ENCODE measurements around the gene ZKSCAN3. TPM values are rescaled to one million over a fixed set of nuclear protein-coding genes. Genes with fewer than 3 reads are reported as not detected.

ZKSCAN3 gene
- total and polyA plus RNA-seq, 2 of the 8 experiments (the other 6 are each of a cell fraction or from before 2014, with no cell fraction given) = 2.7 to 9.8 TPM

DNA sequence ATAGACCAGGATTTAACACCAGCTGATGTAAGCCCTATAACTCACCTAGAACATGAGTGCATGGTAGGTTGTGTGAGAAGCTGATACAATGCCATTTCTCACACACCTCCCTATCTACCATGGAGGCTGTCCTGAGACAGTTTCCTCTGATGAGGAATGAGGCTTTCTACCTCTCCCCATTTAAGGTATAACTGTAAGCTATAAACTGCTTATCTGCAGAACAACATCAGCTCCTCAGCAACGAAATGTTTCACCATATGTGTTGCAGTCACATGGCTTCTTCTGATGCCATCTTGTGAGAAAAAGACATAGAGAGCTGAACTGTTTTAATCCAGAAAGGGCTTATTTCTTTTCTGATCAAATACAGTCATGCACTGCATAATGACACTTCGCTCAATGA lies 20.7 kb downstream of the ZKSCAN3 start:
- CTCF ChIA-PET (ENCODE audit: partially characterized antibody) = interaction anchor here (0.7 to 2.1 kb wide), 2 partner anchors 13 to 32 kb away, joined by 3 to 11 read pairs; no protein-coding TSS in a partner anchor
- POLR2A ChIA-PET (ENCODE audit: partially characterized antibody) = interaction anchor here (1.0 to 2.4 kb wide), 4 partner anchors 13 to 34 kb away, joined by 3 to 7 read pairs (median 6); partner anchors contain the start of gene ZSCAN31
- TF ChIP-seq SP4 (IDR thresholded peaks at IDR 0.05; ENCODE audit: low read length) = no peak
- no peak for TF ChIP-seq RXRA (IDR thresholded peaks at IDR 0.05; ENCODE audit: insufficient read depth, low read depth, low read length)
- no peak for TF ChIP-seq JUN (IDR thresholded peaks at IDR 0.05; ENCODE audit: low read depth, low read length)
- no peak for TF ChIP-seq SIN3A (conservative IDR thresholded peaks at IDR 0.05 in 1 of 2, IDR thresholded peaks at IDR 0.05 in 1 of 2; ENCODE audit: low read depth in 1 of 2, low read length in 2 of 2)
- no peak for TF ChIP-seq SIRT6 (IDR thresholded peaks at IDR 0.05; ENCODE audit: low read length)
- no peak for TF ChIP-seq CBX8 (IDR thresholded peaks at IDR 0.05; ENCODE audit: borderline replicate concordance, low read depth, low read length)
- no peak for TF ChIP-seq GTF2F1 (IDR thresholded peaks at IDR 0.05; ENCODE audit: borderline replicate concordance, low read depth, low read length)
- TF ChIP-seq CTBP2 (IDR thresholded peaks at IDR 0.05; ENCODE audit: borderline replicate concordance, insufficient read depth, insufficient read length, low read length) = no peak
- no peak for TF ChIP-seq MAFK (IDR thresholded peaks at IDR 0.05; ENCODE audit: low read depth, low read length)
- no peak for TF ChIP-seq CBX5 (IDR thresholded peaks at IDR 0.05; ENCODE audit: low read depth, low read length)
- TF ChIP-seq CREB1 (IDR thresholded peaks at IDR 0.05) = no peak
- no peak for TF ChIP-seq SRF (IDR thresholded peaks at IDR 0.05; ENCODE audit: low read depth, low read length)
- no peak for TF ChIP-seq KDM1A (IDR thresholded peaks at IDR 0.05; ENCODE audit: borderline replicate concordance, low read length)
- TF ChIP-seq, protein P1, sequence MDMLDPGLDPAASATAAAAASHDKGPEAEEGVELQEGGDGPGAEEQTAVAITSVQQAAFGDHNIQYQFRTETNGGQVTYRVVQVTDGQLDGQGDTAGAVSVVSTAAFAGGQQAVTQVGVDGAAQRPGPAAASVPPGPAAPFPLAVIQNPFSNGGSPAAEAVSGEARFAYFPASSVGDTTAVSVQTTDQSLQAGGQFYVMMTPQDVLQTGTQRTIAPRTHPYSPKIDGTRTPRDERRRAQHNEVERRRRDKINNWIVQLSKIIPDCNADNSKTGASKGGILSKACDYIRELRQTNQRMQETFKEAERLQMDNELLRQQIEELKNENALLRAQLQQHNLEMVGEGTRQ (IDR thresholded peaks at IDR 0.05; ENCODE audit: low read length) = no peak

More for the DNA sequence above, 20.7 kb downstream of the ZKSCAN3 start:
- H3K9ac ChIP-seq (replicated peaks in 1 of 4; ENCODE audit: extremely low read depth in 1 of 4, low read depth in 3 of 4, low read length in 3 of 4) = no peak overlapping the region
- H4K20me1 ChIP-seq (replicated peaks in 1 of 2; ENCODE audit: control insufficient read depth in 1 of 2, insufficient read depth in 2 of 2, low read length in 2 of 2) = no peaks in the 10 kb centered on the region
- FAIRE-seq (no peak), DNase-seq (ENCODE audit: low read depth in 1 of 2, low spot score in 2 of 2) (no peak)
- no peak overlapping the region for H2BK15ac ChIP-seq (ENCODE audit: low read length)
- no peak overlapping the region for H3K4me2 ChIP-seq (ENCODE audit: insufficient read depth in 1 of 2, low read depth in 2 of 2, low read length in 2 of 2)
- H4K8ac ChIP-seq (ENCODE audit: extremely low read depth, insufficient read depth, low read length) = no peak overlapping the region
- 89% methylated on average over 2 of the region's 2 CpGs; no CpG with 5 or more reads in 1 of the 2 experiments for WGBS, 2 experiments (ENCODE audit: extremely low coverage in 1 of 2, insufficient coverage in 1 of 2, insufficient read length in 1 of 2, insufficient replicate concordance in 2 of 2, low coverage in 1 of 2, low lambda C conversion rate in 2 of 2, missing lambda C conversion rate in 1 of 2)
- H3K4me1 ChIP-seq (replicated peaks in 1 of 4; ENCODE audit: control insufficient read depth in 3 of 4, insufficient read depth in 4 of 4, low read length in 3 of 4) = no peaks in the 10 kb centered on the region
- no peaks in the 10 kb centered on the region for H3K23me2 ChIP-seq (ENCODE audit: low read depth, low read length)
- H3K56ac ChIP-seq (replicated peaks; ENCODE audit: insufficient read length, low read depth, low read length) = no peak overlapping the region
- H3K14ac ChIP-seq (ENCODE audit: insufficient read length) = no peak overlapping the region
- H3K27ac ChIP-seq (ENCODE audit: low read depth, low read length) = no peak overlapping the region
- H3K4me3 ChIP-seq (ENCODE audit: extremely low read depth in 1 of 4, insufficient read depth in 2 of 4, low read depth in 3 of 4, low read length in 4 of 4) = no peak overlapping the region
- H3K79me2 ChIP-seq (ENCODE audit: control insufficient read depth in 1 of 2, insufficient read depth in 2 of 2, low read length in 2 of 2) = no peaks in the 10 kb centered on the region
- H2AK5ac ChIP-seq (ENCODE audit: low read depth, low read length) = no peak overlapping the region
- H4K5ac ChIP-seq (ENCODE audit: insufficient read length, low read depth, low read length) = no peak overlapping the region
- H3K9me3 ChIP-seq (ENCODE audit: insufficient read depth in 2 of 2, low read depth in 1 of 2, low read length in 1 of 2) = no peaks in the 10 kb centered on the region
- no peak overlapping the region for H2BK5ac ChIP-seq (ENCODE audit: low read depth, low read length)
- H3K27me3 ChIP-seq (replicated peaks in 1 of 4; ENCODE audit: control insufficient read depth in 3 of 4, extremely low read depth in 1 of 4, insufficient read depth in 3 of 4, low read length in 3 of 4) = no peaks in the 10 kb centered on the region
- no peak overlapping the region for H2BK120ac ChIP-seq (replicated peaks; ENCODE audit: low read depth, low read length)
- H3K23ac ChIP-seq (ENCODE audit: insufficient read length) = no peak overlapping the region
- no peak overlapping the region for H2AFZ ChIP-seq (ENCODE audit: low read length)
- H4K91ac ChIP-seq (replicated peaks; ENCODE audit: insufficient read length, low read length) = no peak overlapping the region
- H2BK12ac ChIP-seq (ENCODE audit: low read depth, low read length) = no peak overlapping the region
- no peaks in the 10 kb centered on the region for H3K79me1 ChIP-seq (ENCODE audit: low read depth, low read length)
- no peak overlapping the region for H2BK20ac ChIP-seq (ENCODE audit: low read length)
- H3K4ac ChIP-seq (replicated peaks; ENCODE audit: insufficient read length, low read depth, low read length) = no peak overlapping the region
- no peak overlapping the region for H3K18ac ChIP-seq (ENCODE audit: extremely low read depth, low read length)
- peaks cover 4 to 10% (median 8%) of the 10 kb centered on the region in 4 experiments; a peak in 5 of 8 replicates for H3K36me3 ChIP-seq (ENCODE audit: control insufficient read depth in 2 of 4, insufficient read depth in 4 of 4, low read length in 3 of 4)

Measured in H1 (cell line).